ENCODE results near the gene DNAAF2.
"Not testable (repeated sequence)": the region's sequence is repeated elsewhere in the genome, so short reads cannot be mapped to it uniquely, and the experiment has no call there.

DNAAF2 gene

GRCh38 chr14:49657500-49657899 lies 22.5 kb upstream of the DNAAF2 start:
- H3K9me3 ChIP-seq (ENCODE audit: control extremely low read depth in 1 of 5, control insufficient read depth in 4 of 5, insufficient read depth in 2 of 5, low read depth in 1 of 5, low read length in 4 of 5); H3K4me3 ChIP-seq (ENCODE audit: control insufficient read depth in 1 of 7, extremely low read depth in 1 of 7, insufficient read depth in 4 of 7, low read depth in 2 of 7, low read length in 6 of 7); CTCF ChIA-PET; H3K4me1 ChIP-seq (ENCODE audit: control extremely low read depth in 1 of 4, control insufficient read depth in 4 of 4, insufficient read depth in 4 of 4, low read length in 3 of 4); DNase-seq; POLR2A ChIA-PET; H3K27ac ChIP-seq (ENCODE audit: insufficient read depth in 1 of 2, low read depth in 1 of 2, low read length in 2 of 2, poor library complexity in 1 of 2, severe bottlenecking in 2 of 2); H3K27me3 ChIP-seq (replicated peaks in 2 of 5; ENCODE audit: control insufficient read depth in 4 of 5, insufficient read depth in 5 of 5, low read length in 4 of 5): not testable (repeated sequence)
- WGBS (ENCODE audit: insufficient coverage) = 100% methylated on average over 2 of the region's 6 CpGs
- H3K36me3 ChIP-seq (ENCODE audit: control insufficient read depth in 4 of 4, insufficient read depth in 4 of 4, low read length in 3 of 4) = peaks cover 0 to 13% (median 9%) of the 10 kb centered on the region in 4 experiments

GRCh38 chr14:49654511-49654910 lies 19.5 kb upstream of the DNAAF2 start:
- WGBS (ENCODE audit: insufficient coverage) = no CpG with 5 or more reads among the region's 3 CpGs
- Histone ChIP-seq H3K4me3 (ENCODE audit: control insufficient read depth in 1 of 7, extremely low read depth in 1 of 7, insufficient read depth in 4 of 7, low read depth in 2 of 7, low read length in 6 of 7) (no peak overlapping the region), H3K9me3 (ENCODE audit: control extremely low read depth in 1 of 5, control insufficient read depth in 4 of 5, insufficient read depth in 2 of 5, low read depth in 1 of 5, low read length in 4 of 5) (no peaks in the 10 kb centered on the region), H3K36me3 (ENCODE audit: control insufficient read depth in 4 of 4, insufficient read depth in 4 of 4, low read length in 3 of 4) (peaks cover 0 to 25% (median 12%) of the 10 kb centered on the region in 4 experiments), H3K27me3 (replicated peaks in 2 of 5; ENCODE audit: control insufficient read depth in 4 of 5, insufficient read depth in 5 of 5, low read length in 4 of 5) (no peaks in the 10 kb centered on the region), H3K27ac (ENCODE audit: insufficient read depth in 1 of 2, low read depth in 1 of 2, low read length in 2 of 2, poor library complexity in 1 of 2, severe bottlenecking in 2 of 2) (no peak overlapping the region), H3K4me1 (ENCODE audit: control extremely low read depth in 1 of 4, control insufficient read depth in 4 of 4, insufficient read depth in 4 of 4, low read length in 3 of 4) (no peaks in the 10 kb centered on the region)
- DNase-seq = no peak
- ChIA-PET CTCF (interaction anchor here (0.6 to 1.4 kb wide), 3 partner anchors 13 to 77 kb away, joined by 3 to 5 read pairs (median 3); no protein-coding TSS in a partner anchor), POLR2A (no interaction called here)

- Histone ChIP-seq H3K4me1 (ENCODE audit: control extremely low read depth in 1 of 4, control insufficient read depth in 4 of 4, insufficient read depth in 4 of 4, low read length in 3 of 4) (no peaks in the 10 kb centered on the region), H3K4me3 (ENCODE audit: control insufficient read depth in 1 of 7, extremely low read depth in 1 of 7, insufficient read depth in 4 of 7, low read depth in 2 of 7, low read length in 6 of 7) (no peak overlapping the region), H3K9me3 (ENCODE audit: control extremely low read depth in 1 of 5, control insufficient read depth in 4 of 5, insufficient read depth in 2 of 5, low read depth in 1 of 5, low read length in 4 of 5) (no peaks in the 10 kb centered on the region), H3K27ac (ENCODE audit: insufficient read depth in 1 of 2, low read depth in 1 of 2, low read length in 2 of 2, poor library complexity in 1 of 2, severe bottlenecking in 2 of 2) (no peak overlapping the region), H3K27me3 (replicated peaks in 2 of 5; ENCODE audit: control insufficient read depth in 4 of 5, insufficient read depth in 5 of 5, low read length in 4 of 5) (no peaks in the 10 kb centered on the region), H3K36me3 (ENCODE audit: control insufficient read depth in 4 of 4, insufficient read depth in 4 of 4, low read length in 3 of 4) (peaks cover 0 to 27% (median 14%) of the 10 kb centered on the region in 4 experiments)
- ChIA-PET CTCF (interaction anchor here (1.4 kb wide), 1 partner anchor 12 kb away, joined by 5 read pairs; no protein-coding TSS in a partner anchor), POLR2A (no interaction called here)
- no peak for DNase-seq
- WGBS (ENCODE audit: insufficient coverage) = no CpG with 5 or more reads among the region's 6 CpGs
Measured at GRCh38 chr14:49653508-49653907, 18.5 kb upstream of the DNAAF2 start.

GRCh38 chr14:49642163-49642562 lies 7.1 kb upstream of the DNAAF2 start:
- no peak overlapping the region for H3K4me3 ChIP-seq (ENCODE audit: control insufficient read depth in 1 of 7, extremely low read depth in 1 of 7, insufficient read depth in 4 of 7, low read depth in 2 of 7, low read length in 6 of 7)
- peaks cover 0 to 8% (median 2%) of the 10 kb centered on the region in 4 experiments for H3K4me1 ChIP-seq (ENCODE audit: control extremely low read depth in 1 of 4, control insufficient read depth in 4 of 4, insufficient read depth in 4 of 4, low read length in 3 of 4)
- CTCF ChIA-PET = no interaction called here
- POLR2A ChIA-PET = interaction anchor here (1.2 kb wide), 1 partner anchor 1190 kb away, joined by 3 read pairs; no protein-coding TSS in a partner anchor
- no peaks in the 10 kb centered on the region for H3K9me3 ChIP-seq (ENCODE audit: control extremely low read depth in 1 of 5, control insufficient read depth in 4 of 5, insufficient read depth in 2 of 5, low read depth in 1 of 5, low read length in 4 of 5)
- DNase-seq = no peak
- no peaks in the 10 kb centered on the region for H3K27me3 ChIP-seq (replicated peaks in 2 of 5; ENCODE audit: control insufficient read depth in 4 of 5, insufficient read depth in 5 of 5, low read length in 4 of 5)
- H3K36me3 ChIP-seq (ENCODE audit: control insufficient read depth in 4 of 4, insufficient read depth in 4 of 4, low read length in 3 of 4) = peaks cover 5 to 50% (median 20%) of the 10 kb centered on the region in 4 experiments
- no peak overlapping the region for H3K27ac ChIP-seq (ENCODE audit: insufficient read depth in 1 of 2, low read depth in 1 of 2, low read length in 2 of 2, poor library complexity in 1 of 2, severe bottlenecking in 2 of 2)

GRCh38 chr14:49641697-49642129 lies 6.7 kb upstream of the DNAAF2 start:
- 78% methylated on average over 8 of the region's 8 CpGs for WGBS (ENCODE audit: insufficient coverage)
- no peak for DNase-seq
- Histone ChIP-seq H3K27me3 (replicated peaks in 2 of 5; ENCODE audit: control insufficient read depth in 4 of 5, insufficient read depth in 5 of 5, low read length in 4 of 5) (no peaks in the 10 kb centered on the region), H3K4me3 (ENCODE audit: control insufficient read depth in 1 of 7, extremely low read depth in 1 of 7, insufficient read depth in 4 of 7, low read depth in 2 of 7, low read length in 6 of 7) (no peak overlapping the region), H3K4me1 (ENCODE audit: control extremely low read depth in 1 of 4, control insufficient read depth in 4 of 4, insufficient read depth in 4 of 4, low read length in 3 of 4) (peaks cover 0 to 8% (median 3%) of the 10 kb centered on the region in 4 experiments), H3K36me3 (ENCODE audit: control insufficient read depth in 4 of 4, insufficient read depth in 4 of 4, low read length in 3 of 4) (peaks cover 4 to 49% (median 16%) of the 10 kb centered on the region in 4 experiments), H3K27ac (ENCODE audit: insufficient read depth in 1 of 2, low read depth in 1 of 2, low read length in 2 of 2, poor library complexity in 1 of 2, severe bottlenecking in 2 of 2) (no peak overlapping the region), H3K9me3 (ENCODE audit: control extremely low read depth in 1 of 5, control insufficient read depth in 4 of 5, insufficient read depth in 2 of 5, low read depth in 1 of 5, low read length in 4 of 5) (no peaks in the 10 kb centered on the region)
- POLR2A ChIA-PET = interaction anchor here (1.2 kb wide), 1 partner anchor 1190 kb away, joined by 3 read pairs; no protein-coding TSS in a partner anchor
- CTCF ChIA-PET = interaction anchor here (1.4 kb wide), 1 partner anchor 12 kb away, joined by 5 read pairs; no protein-coding TSS in a partner anchor

- Histone ChIP-seq H3K36me3 (ENCODE audit: control insufficient read depth in 4 of 4, insufficient read depth in 4 of 4, low read length in 3 of 4) (peaks cover 4 to 48% (median 16%) of the 10 kb centered on the region in 4 experiments), H3K27me3 (replicated peaks in 2 of 5; ENCODE audit: control insufficient read depth in 4 of 5, insufficient read depth in 5 of 5, low read length in 4 of 5) (no peaks in the 10 kb centered on the region), H3K4me3 (ENCODE audit: control insufficient read depth in 1 of 7, extremely low read depth in 1 of 7, insufficient read depth in 4 of 7, low read depth in 2 of 7, low read length in 6 of 7) (no peak overlapping the region), H3K9me3 (ENCODE audit: control extremely low read depth in 1 of 5, control insufficient read depth in 4 of 5, insufficient read depth in 2 of 5, low read depth in 1 of 5, low read length in 4 of 5) (no peaks in the 10 kb centered on the region), H3K27ac (ENCODE audit: insufficient read depth in 1 of 2, low read depth in 1 of 2, low read length in 2 of 2, poor library complexity in 1 of 2, severe bottlenecking in 2 of 2) (no peak overlapping the region), H3K4me1 (ENCODE audit: control extremely low read depth in 1 of 4, control insufficient read depth in 4 of 4, insufficient read depth in 4 of 4, low read length in 3 of 4) (peaks cover 0 to 16% (median 8%) of the 10 kb centered on the region in 4 experiments)
- ChIA-PET CTCF (interaction anchor here (0.6 to 2.0 kb wide), 3 partner anchors 13 to 56 kb away, joined by 3 to 5 read pairs (median 4); no protein-coding TSS in a partner anchor), POLR2A (no interaction called here)
- no peak for DNase-seq
- WGBS (ENCODE audit: insufficient coverage) = 89% methylated on average over 2 of the region's 7 CpGs
Measured at GRCh38 chr14:49640540-49641417, 5.7 kb upstream of the DNAAF2 start.
